GM12892 (cell line): ENCODE results near the gene THOP1.

Experiments used
- DNase-seq: peaks from one replicate; pipeline ENCODE4 v3.0.0; 2011; ENCODE audit not compliant: insufficient read length
- FAIRE-seq: peaks from 2 replicates; lab custom pipeline; 2011; peaks lifted over from hg19 to GRCh38; lab: Jason Lieb, UNC
- POLR2A ChIP-seq: IDR thresholded peaks from 2 replicates; pipeline ENCODE4 v1.6.1; 2011; ENCODE audit warnings: low read depth, low read length, control low read depth
- POLR2AphosphoS5 ChIP-seq: IDR thresholded peaks from 2 replicates; pipeline ENCODE4 v1.6.1; 2011; ENCODE audit warnings: low read depth, low read length, control low read depth
- TAF1 ChIP-seq: IDR thresholded peaks from 2 replicates; pipeline ENCODE4 v1.6.1; 2011; ENCODE audit warnings: low read depth, mild to moderate bottlenecking, control low read depth, low read length, borderline replicate concordance

Gene THOP1

GRCh38 chr19:2808129-2808941 lies 23.0 kb downstream of the THOP1 start:
- no peak for TF ChIP-seq POLR2A
- TF ChIP-seq TAF1: no peak
- no peak for TF ChIP-seq POLR2AphosphoS5
- FAIRE-seq: no peak
- DNase-seq: no peak

DNA sequence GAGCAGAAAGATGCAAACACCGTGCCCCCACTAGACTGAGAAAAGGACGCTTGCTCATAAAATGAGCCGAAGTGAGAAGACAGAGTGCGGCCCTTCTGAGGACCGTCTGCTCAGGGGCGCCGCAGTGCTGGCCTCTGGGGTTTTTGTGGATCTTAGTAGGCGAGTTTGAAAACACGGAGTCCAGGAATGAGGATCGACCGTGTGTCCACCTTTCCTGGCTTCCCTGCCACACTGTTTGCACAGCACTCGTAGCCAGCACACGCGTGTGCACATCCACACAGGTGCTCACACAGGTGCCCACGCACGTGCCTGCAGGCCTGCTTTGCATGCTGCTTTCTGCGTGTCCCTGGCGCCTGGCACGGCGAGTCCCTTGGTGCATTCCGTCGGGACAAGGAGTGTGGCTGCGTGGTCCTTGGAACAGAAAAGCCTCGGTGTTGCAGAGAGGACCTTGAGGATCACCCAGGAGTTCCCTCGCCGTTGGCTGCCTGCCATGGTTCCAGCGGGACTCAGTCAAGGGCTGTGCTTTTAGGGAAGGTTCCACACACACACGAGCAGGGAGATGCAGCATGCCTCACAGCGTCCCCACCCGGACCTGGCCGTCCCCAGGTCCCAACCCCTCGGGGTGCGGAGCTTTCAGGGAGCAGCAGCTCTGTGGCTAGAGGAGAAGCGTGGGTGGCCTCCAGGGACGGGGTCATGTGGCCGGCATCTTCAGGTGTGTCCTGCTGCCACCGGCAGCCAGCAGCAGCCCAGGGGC lies 24.3 kb downstream of the THOP1 start:
- FAIRE-seq: no peak
- TF ChIP-seq POLR2A (no peak; the same call in 1 of the 2 replicates), POLR2AphosphoS5 (no peak), TAF1 (no peak)
- no peak for DNase-seq

DNA sequence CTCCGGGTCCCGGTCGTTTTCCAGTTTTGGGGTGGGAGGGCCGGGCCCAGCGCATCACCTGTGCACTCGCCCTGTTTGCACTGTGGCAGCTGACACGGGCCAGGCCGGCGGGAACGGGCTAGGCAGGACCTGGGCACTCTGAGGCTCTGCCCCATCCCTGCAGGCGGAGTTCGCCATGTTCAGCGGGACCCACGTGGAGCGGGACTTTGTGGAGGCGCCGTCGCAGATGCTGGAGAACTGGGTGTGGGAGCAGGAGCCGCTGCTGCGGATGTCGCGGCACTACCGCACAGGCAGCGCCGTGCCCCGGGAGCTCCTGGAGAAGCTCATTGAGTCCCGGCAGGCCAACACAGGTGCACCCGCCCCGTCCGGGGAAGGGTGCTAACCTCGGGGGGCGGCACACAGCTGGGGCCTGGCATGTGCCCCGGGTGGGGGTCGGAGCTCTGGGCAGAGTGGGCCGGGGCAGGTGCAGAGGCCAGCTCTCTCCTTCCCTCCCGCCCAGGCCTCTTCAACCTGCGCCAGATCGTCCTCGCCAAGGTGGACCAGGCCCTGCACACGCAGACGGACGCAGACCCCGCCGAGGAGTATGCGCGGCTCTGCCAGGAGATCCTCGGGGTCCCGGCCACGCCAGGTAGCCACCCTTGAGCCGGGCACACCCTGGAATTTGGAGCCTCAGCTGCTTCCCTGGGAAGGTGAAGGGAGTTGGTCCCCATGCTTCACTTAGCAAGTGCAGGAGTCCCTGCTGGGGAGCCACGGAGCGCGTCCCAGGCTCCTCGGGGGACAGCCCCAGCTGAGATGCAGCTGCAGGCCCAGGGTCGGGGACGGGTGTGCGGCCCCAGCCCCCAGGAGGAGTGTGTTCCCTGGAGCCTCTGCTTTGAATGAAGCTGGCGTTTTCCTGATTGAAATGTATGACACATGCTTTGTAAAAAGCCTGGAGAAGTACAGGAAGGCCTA lies 25.1 kb downstream of the THOP1 start:
- FAIRE-seq: no peak
- TF ChIP-seq TAF1: no peak
- DNase-seq: no peak

GRCh38 chr19:2811221-2811722 lies 26.0 kb downstream of the THOP1 start:
- TF ChIP-seq TAF1 (no peak), POLR2AphosphoS5 (no peak), POLR2A (no peak)
- DNase-seq: peak; percentile 23
- FAIRE-seq: no peak

GRCh38 chr19:2811735-2812413 lies 26.6 kb downstream of the THOP1 start:
- DNase-seq (no peak), FAIRE-seq (no peak)
- no peak for TF ChIP-seq POLR2A
- no peak for TF ChIP-seq POLR2AphosphoS5
- TF ChIP-seq TAF1: no peak

DNA sequence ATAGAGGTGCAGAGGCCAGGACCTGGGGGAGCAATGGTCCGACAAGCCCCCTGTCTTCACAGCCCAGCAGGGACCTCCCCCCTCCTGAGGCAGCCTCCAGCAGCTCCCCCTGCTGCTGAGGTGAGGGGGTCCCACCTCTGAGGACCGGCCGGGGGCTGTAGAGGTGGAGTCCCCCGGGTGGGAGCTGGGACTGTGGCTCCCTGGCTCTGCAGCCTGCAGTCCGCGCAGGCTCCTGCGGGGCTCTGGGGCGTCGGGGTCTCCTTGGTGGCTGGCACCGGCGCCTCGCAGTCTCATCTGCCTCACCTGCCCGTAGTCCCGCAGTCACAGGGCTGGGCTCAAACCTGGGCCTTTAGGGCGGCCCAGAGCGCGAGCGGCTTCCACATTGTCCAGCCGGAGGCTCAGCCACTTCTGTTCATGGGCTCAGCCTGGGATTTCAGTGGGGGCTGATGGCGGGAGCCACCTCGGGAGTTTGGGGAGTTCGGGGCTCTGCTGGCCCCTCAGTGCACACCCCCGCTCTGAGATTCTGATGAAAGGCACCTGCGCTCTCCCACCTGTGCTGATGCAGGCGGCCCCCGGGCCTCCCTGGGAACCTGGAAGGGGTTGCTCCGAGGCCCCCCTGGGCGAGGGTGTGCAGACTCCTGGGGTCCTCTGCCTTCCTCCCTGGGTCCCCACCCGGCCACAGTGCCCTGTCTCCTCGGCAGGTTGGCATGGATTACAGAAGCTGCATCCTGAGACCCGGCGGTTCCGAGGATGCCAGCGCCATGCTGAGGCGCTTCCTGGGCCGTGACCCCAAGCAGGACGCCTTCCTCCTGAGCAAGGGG lies 27.3 kb downstream of the THOP1 start:
- TF ChIP-seq TAF1: no peak
- TF ChIP-seq POLR2AphosphoS5: no peak
- no peak for TF ChIP-seq POLR2A
- FAIRE-seq: no peak
- DNase-seq: peak; percentile 23

DNA sequence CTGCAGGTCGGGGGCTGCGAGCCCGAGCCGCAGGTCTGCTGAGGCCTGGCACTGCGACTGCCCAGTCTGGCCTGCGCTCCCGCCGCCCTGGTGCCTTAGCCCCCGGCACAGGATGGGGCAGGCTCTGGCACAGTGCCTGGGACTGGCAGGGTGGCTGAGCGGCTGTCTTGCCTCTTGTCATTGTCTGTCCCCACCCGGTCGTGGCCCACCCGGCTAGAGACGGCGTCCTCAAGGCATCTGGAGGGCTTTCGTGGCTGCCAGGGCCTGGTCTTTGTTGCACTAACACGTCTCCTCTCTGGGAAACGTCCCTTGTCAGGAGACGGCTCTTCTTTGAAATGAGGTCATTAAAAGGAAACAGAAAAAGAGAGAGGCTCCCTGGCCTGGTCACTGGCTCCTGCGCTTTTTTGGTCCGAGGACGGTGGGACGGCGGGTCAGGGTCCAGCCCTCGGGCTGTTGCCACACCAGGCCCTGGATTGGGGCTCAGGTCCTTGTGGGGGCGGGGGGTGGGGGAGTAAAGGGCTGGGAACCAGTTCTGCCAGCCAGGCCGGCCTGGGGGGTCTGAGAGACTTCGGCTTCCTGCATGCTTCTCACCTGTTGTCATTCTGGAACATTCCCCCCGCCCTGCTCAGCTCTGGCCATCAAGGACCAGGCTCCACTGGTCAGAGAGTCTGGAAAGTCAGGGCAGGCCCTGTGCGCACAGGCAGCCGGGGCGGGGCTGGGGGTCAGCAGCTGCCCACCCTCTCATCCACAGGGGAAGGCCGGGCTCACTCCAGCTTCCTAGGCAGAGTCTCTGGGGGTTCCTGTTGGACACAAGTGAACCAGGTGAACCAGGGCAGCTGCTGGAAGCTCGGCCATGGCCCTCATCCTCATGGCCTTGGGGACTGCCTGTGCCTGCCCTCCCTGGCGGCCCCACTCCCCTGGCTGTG lies 28.2 kb downstream of the THOP1 start:
- FAIRE-seq (no peak), DNase-seq (no peak)
- TF ChIP-seq TAF1 (no peak), POLR2A (no peak), POLR2AphosphoS5 (no peak)

- FAIRE-seq (no peak), DNase-seq (no peak)
- TF ChIP-seq POLR2A (no peak), POLR2AphosphoS5 (no peak), TAF1 (no peak)
These were observed 29.1 kb downstream of the THOP1 start for GRCh38 chr19:2814426-2814825.

- DNase-seq: no peak
- TF ChIP-seq POLR2AphosphoS5: no peak; the same call in 1 of the 2 replicates
- no peak for TF ChIP-seq TAF1
- TF ChIP-seq POLR2A: no peak
- FAIRE-seq: no peak
These were observed 29.9 kb downstream of the THOP1 start for GRCh38 chr19:2815191-2815614.

DNA sequence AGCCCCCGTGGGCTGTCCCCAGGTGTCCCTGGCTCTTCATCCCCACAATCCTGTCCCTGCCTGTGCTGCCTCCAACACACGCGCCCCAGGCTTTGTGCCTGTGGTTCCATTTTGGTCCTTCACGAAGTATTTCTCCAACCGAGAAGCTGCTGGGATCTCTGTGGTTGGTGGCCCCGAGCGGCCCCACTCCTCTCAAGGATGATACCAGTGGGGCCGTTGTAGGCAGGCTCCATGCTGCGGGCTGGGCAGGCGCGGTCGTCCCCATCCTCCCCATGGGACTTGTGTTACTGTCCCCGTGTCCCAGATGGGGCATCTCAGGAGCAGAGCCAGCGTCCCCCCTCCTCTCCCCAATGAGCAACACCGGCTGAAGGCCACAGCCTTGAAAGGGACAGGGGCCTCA lies 30.6 kb downstream of the THOP1 start:
- TF ChIP-seq TAF1 (no peak), POLR2AphosphoS5 (no peak), POLR2A (no peak)
- DNase-seq (no peak), FAIRE-seq (no peak)
